NCI-H1436 (cell line): Measurements from ENCODE around the gene APOA1.
"Not testable (repeated sequence)": the region's sequence is repeated elsewhere in the genome, so short reads cannot be mapped to it uniquely, and the experiment has no call there.

Source experiments
- DNase-seq: peaks from one replicate; lab custom pipeline; 2025; lab: John Stamatoyannopoulos, UW

Gene APOA1

GRCh38 chr11:116813781-116814471, 23.5 kb downstream of the APOA1 start:
- no peak for DNase-seq

- no peak for DNase-seq
These were observed 24.3 kb downstream of the APOA1 start for GRCh38 chr11:116813170-116813569.

- DNase-seq: no peak
These were observed 25.3 kb downstream of the APOA1 start for GRCh38 chr11:116812109-116812508.

- no peak for DNase-seq
These were observed 26.2 kb downstream of the APOA1 start for GRCh38 chr11:116811194-116811593.

- no peak for DNase-seq
These were observed 28.9 kb downstream of the APOA1 start for GRCh38 chr11:116808262-116809175.

- no peak for DNase-seq
These were observed 29.7 kb downstream of the APOA1 start for GRCh38 chr11:116807601-116808261.

- DNase-seq: no peak
These were observed 33.4 kb downstream of the APOA1 start for GRCh38 chr11:116804001-116804400.

- not testable (repeated sequence) for DNase-seq
These were observed 35.8 kb downstream of the APOA1 start for GRCh38 chr11:116801662-116802061.

- no peak for DNase-seq
These were observed 36.8 kb downstream of the APOA1 start for GRCh38 chr11:116800610-116801009.

GRCh38 chr11:116798368-116798767, 39.1 kb downstream of the APOA1 start:
- DNase-seq: no peak

GRCh38 chr11:116797816-116798215, 39.6 kb downstream of the APOA1 start:
- DNase-seq: no peak

- DNase-seq: no peak
These were observed 40.9 kb downstream of the APOA1 start for GRCh38 chr11:116796548-116796947.

- DNase-seq: no peak
These were observed 42.6 kb downstream of the APOA1 start for GRCh38 chr11:116794851-116795250.

- no peak for DNase-seq
These were observed 43.7 kb downstream of the APOA1 start for GRCh38 chr11:116793772-116794097.

GRCh38 chr11:116792869-116793771, 44.3 kb downstream of the APOA1 start:
- DNase-seq: no peak

GRCh38 chr11:116792144-116792868, 45.1 kb downstream of the APOA1 start:
- no peak for DNase-seq

GRCh38 chr11:116791813-116792143, 45.6 kb downstream of the APOA1 start, which contains the start of gene APOA5:
Gene APOA5, minus strand, starts transcription at chr11:116791879. Its CDS starts 19 bp downstream, at chr11:116791860.
- no peak for DNase-seq

- DNase-seq: peak; percentile 60
These were observed 46.2 kb downstream of the APOA1 start for GRCh38 chr11:116791002-116791812.

- DNase-seq: no peak
These were observed 47.0 kb downstream of the APOA1 start for GRCh38 chr11:116790167-116791001.
